ENCODE data around the gene ERI3. TPM values are rescaled to one million over a fixed set of nuclear protein-coding genes. Genes with fewer than 3 reads are reported as not detected.

Gene ERI3
- total RNA-seq, 1 donor from 2014 or later: 70.7 TPM

- no peak for DNase-seq (ENCODE audit: low spot score in 2 of 2, unreplicated experiment in 2 of 2)
- Mint-ChIP-seq H3K27ac (no peak overlapping the region), H3K27me3 (ENCODE audit: low read depth) (no peaks in the 10 kb centered on the region), H3K4me3 (no peak overlapping the region), H3K4me1 (no peaks in the 10 kb centered on the region), H3K9me3 (no peaks in the 10 kb centered on the region), H3K36me3 (peaks cover 37% of the 10 kb centered on the region)
- TF ChIP-seq, protein P1, sequence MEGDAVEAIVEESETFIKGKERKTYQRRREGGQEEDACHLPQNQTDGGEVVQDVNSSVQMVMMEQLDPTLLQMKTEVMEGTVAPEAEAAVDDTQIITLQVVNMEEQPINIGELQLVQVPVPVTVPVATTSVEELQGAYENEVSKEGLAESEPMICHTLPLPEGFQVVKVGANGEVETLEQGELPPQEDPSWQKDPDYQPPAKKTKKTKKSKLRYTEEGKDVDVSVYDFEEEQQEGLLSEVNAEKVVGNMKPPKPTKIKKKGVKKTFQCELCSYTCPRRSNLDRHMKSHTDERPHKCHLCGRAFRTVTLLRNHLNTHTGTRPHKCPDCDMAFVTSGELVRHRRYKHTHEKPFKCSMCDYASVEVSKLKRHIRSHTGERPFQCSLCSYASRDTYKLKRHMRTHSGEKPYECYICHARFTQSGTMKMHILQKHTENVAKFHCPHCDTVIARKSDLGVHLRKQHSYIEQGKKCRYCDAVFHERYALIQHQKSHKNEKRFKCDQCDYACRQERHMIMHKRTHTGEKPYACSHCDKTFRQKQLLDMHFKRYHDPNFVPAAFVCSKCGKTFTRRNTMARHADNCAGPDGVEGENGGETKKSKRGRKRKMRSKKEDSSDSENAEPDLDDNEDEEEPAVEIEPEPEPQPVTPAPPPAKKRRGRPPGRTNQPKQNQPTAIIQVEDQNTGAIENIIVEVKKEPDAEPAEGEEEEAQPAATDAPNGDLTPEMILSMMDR (IDR thresholded peaks at IDR 0.05; ENCODE audit: unreplicated experiment): no peak
These were observed 40.6 kb downstream of the ERI3 start for GRCh38 chr1:44314452-44314851.

GRCh38 chr1:44313265-44313918, 41.7 kb downstream of the ERI3 start:
- DNase-seq (ENCODE audit: low spot score in 2 of 2, unreplicated experiment in 2 of 2): no peak
- Mint-ChIP-seq H3K9me3 (no peaks in the 10 kb centered on the region), H3K4me1 (no peaks in the 10 kb centered on the region), H3K4me3 (no peak overlapping the region), H3K27me3 (ENCODE audit: low read depth) (no peaks in the 10 kb centered on the region), H3K27ac (no peak overlapping the region), H3K36me3 (peaks cover 31% of the 10 kb centered on the region)
- TF ChIP-seq, protein P1 (IDR thresholded peaks at IDR 0.05; ENCODE audit: unreplicated experiment): no peak

GRCh38 chr1:44312399-44313196, 42.5 kb downstream of the ERI3 start:
- no peak for DNase-seq (ENCODE audit: low spot score in 2 of 2, unreplicated experiment in 2 of 2)
- TF ChIP-seq, protein P1 (IDR thresholded peaks at IDR 0.05; ENCODE audit: unreplicated experiment): no peak
- no peaks in the 10 kb centered on the region for H3K27me3 Mint-ChIP-seq (ENCODE audit: low read depth)
- H3K4me3 Mint-ChIP-seq: no peak overlapping the region
- H3K27ac Mint-ChIP-seq: no peak overlapping the region
- H3K4me1 Mint-ChIP-seq: no peaks in the 10 kb centered on the region
- peaks cover 30% of the 10 kb centered on the region for H3K36me3 Mint-ChIP-seq
- H3K9me3 Mint-ChIP-seq: no peaks in the 10 kb centered on the region

DNA sequence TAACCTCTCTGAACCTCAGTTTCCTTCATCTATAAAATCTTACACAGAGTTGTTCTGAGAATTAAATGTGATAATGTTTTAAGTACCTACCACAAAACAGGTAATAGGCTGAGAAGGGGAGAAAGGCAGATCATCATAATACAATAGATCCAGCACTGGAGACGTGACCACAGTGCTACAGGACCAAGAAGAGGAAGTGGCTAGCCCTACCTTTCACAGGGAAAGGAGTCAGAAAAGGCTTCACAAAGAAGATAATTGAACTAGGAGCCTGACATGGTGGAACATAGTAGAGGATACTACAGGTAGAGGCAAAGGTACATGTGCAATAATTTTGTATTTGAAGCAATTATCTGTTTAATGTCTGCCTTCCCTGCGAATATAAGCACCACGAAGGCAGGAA, 45.1 kb downstream of the ERI3 start:
- no peak overlapping the region for H3K27ac Mint-ChIP-seq
- H3K36me3 Mint-ChIP-seq: peaks cover 42% of the 10 kb centered on the region
- no peaks in the 10 kb centered on the region for H3K27me3 Mint-ChIP-seq (ENCODE audit: low read depth)
- H3K4me1 Mint-ChIP-seq: no peaks in the 10 kb centered on the region
- TF ChIP-seq, protein P1 (IDR thresholded peaks at IDR 0.05; ENCODE audit: unreplicated experiment): no peak
- no peaks in the 10 kb centered on the region for H3K9me3 Mint-ChIP-seq
- no peak overlapping the region for H3K4me3 Mint-ChIP-seq
- no peak for DNase-seq (ENCODE audit: low spot score in 2 of 2, unreplicated experiment in 2 of 2)

DNA sequence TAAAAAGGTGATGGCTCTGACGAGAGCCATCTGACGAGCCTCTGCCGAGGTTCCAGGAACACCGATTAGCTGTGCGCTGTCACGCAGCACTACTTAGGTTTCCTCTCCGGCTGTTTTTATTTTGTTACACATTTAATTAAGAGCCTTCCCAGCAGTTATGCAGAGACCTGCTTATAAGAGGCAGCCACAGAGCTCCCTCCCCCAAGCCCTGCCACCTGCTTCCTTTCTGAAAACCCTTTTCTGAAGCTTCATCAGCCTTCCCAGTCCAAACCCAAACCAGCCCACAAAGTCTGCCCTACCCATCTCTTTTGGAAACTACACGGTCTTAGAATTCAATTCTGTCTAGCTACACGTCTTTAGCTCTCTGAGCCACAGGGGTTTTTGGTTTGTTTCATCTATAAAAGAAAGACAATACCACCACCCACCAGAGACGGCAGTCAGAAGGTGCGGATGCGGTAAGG, 49.1 kb downstream of the ERI3 start:
- Mint-ChIP-seq H3K27me3 (ENCODE audit: low read depth) (no peaks in the 10 kb centered on the region), H3K27ac (no peak overlapping the region), H3K4me3 (no peak overlapping the region), H3K36me3 (peaks cover 47% of the 10 kb centered on the region), H3K9me3 (no peaks in the 10 kb centered on the region), H3K4me1 (peaks cover 12% of the 10 kb centered on the region)
- TF ChIP-seq, protein P1 (IDR thresholded peaks at IDR 0.05; ENCODE audit: unreplicated experiment): no peak
- no peak for DNase-seq (ENCODE audit: low spot score in 2 of 2, unreplicated experiment in 2 of 2)

Data from mesothelial cell of epicardium (in vitro differentiated cells).